ENCODE measurements around the gene SYT11.

Gene SYT11

DNA sequence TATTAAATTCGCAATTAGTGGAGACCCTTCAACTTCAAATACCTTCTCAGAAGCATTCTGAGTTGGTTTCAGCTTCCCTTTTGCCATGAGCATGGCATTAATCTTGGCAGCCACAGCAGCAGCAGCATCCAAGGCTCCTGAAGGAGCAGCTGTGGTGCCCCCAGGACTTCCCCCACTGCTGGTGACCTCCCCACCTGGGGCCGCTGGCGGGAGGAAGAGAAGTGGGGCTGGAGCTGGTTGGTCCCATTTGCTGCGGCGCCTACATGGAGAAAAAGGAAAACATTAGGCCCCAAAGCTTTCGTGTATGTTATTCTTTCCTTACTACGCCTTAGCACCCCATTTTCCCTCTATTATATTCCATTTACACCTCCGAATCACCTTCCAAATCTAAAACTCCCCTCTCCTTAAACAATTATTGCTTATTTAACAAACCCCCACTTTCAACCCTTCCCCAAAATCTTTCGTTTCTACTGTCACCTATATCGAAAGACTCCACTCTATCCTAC, 74.3 kb downstream of the SYT11 start:
- H3K4me3 ChIP-seq (replicated peaks; ENCODE audit: low read depth, low read length) = peak overlapping the region; percentile 97
- no peak for DNase-seq (ENCODE audit: extremely low read depth, low read depth)
- TF ChIP-seq, protein P1, sequence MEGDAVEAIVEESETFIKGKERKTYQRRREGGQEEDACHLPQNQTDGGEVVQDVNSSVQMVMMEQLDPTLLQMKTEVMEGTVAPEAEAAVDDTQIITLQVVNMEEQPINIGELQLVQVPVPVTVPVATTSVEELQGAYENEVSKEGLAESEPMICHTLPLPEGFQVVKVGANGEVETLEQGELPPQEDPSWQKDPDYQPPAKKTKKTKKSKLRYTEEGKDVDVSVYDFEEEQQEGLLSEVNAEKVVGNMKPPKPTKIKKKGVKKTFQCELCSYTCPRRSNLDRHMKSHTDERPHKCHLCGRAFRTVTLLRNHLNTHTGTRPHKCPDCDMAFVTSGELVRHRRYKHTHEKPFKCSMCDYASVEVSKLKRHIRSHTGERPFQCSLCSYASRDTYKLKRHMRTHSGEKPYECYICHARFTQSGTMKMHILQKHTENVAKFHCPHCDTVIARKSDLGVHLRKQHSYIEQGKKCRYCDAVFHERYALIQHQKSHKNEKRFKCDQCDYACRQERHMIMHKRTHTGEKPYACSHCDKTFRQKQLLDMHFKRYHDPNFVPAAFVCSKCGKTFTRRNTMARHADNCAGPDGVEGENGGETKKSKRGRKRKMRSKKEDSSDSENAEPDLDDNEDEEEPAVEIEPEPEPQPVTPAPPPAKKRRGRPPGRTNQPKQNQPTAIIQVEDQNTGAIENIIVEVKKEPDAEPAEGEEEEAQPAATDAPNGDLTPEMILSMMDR (IDR thresholded peaks at IDR 0.05; ENCODE audit: low read depth, low read length, missing control alignments) = no peak

DNA sequence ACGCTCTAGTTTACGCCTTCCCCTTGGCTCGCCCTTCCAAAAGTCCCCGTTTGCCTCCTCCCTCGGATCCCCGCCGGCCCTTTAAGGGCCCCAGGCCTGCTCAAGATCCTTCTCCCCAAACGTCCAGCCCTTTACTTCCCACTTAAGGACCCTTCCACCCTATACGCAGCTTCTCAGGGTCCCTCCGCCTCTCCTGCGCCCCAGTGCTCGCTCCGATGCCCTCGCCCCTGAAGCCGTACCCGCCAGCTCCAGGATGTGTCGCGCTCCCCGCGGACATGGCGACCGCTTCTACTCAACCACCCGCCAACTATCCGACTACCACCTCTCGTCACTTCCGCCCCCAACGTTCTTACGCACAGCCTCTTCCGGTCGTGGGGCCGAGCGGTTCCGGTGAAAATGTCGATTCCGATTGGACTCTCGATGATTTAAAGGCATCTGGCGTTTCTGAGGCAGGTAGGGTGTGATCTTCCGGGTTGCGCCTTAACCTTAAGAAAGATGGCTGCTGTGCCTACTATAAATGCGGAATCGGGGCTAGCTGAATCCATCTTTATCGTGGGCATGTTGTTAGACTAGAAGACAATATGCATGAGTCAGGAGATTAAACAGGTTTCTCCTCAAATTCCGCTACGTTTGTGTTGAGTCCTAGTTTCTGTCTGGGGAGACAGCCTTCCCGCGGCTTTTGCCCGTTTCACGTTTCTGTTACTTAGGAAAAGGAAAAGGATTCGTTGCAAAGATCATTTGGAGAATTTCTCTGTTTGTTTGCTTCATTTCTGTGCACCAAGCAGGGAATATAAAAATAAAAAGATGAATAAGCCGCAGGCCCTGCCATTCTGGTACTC, 74.9 kb downstream of the SYT11 start, which contains the start of gene KHDC4:
TSS of gene KHDC4 (minus strand) at position 317 of the 839 bp plus-strand sequence. CDS start at position 277, 40 bp downstream.
- peak within 1 kb of the TSS; percentile 97 for H3K4me3 ChIP-seq (replicated peaks; ENCODE audit: low read depth, low read length)
- TF ChIP-seq, protein P1 (IDR thresholded peaks at IDR 0.05; ENCODE audit: low read depth, low read length, missing control alignments) = no peak
- DNase-seq (ENCODE audit: extremely low read depth, low read depth) = peak; percentile 99
